ENCODE measurements around the gene GAREM1. TPM values are rescaled to one million over a fixed set of nuclear protein-coding genes. Genes with fewer than 3 reads are reported as not detected.

The GAREM1 gene
- total RNA-seq, 1 experiment from 2014 or later: 11.1 TPM

DNA sequence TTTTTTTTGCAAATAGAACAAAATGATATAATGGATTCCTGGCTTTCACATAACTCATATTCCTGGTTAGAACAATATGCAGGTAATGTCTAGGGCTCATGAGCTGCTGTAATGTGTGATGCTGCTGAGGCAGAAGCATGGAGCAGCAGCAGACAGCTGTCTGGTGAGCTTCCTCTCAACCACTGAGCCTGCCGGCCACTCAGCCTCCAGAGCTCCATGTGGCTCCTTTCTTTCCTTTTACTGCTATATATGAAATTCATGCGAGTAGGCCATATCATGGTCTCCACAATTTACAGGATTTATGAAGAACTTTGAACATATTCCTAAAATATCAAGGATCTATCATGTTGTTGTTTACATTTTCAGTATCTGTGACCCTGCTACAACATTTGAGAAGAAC lies 159.9 kb downstream of the GAREM1 start (continued):
- TF ChIP-seq ZBTB33 (IDR thresholded peaks at IDR 0.05; ENCODE audit: extremely low read depth, insufficient replicate concordance, low read length) (no peak), ZFX (IDR thresholded peaks at IDR 0.05) (no peak), EZH2phosphoT487 (IDR thresholded peaks at IDR 0.05; ENCODE audit: borderline replicate concordance) (no peak), YY1 (IDR thresholded peaks at IDR 0.05; ENCODE audit: extremely low read depth, insufficient replicate concordance, low read depth, low read length) (no peak)
- TF ChIP-seq, protein P1, sequence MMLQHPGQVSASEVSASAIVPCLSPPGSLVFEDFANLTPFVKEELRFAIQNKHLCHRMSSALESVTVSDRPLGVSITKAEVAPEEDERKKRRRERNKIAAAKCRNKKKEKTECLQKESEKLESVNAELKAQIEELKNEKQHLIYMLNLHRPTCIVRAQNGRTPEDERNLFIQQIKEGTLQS (IDR thresholded peaks at IDR 0.05): no peak

DNA sequence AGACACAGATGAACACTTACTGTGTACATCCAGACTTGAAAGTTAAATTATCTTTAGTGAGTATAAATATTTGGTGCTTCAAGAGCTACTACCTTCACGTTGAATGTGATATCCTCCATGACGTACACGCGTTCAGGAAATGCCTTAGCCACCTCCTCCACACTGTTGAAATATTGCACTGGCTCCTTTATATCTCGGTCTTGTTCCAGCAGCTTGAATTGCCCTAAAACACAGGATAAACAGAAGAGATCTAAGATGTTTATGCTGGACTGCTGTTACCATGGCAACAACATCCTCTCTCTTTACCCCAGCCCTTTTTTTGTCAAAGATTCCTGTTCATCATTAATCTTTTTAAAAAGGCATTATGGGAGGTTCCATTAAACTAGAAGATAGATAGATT lies 160.6 kb downstream of the GAREM1 start:
- no peak overlapping the region for H3K4me3 ChIP-seq (replicated peaks in 1 of 2; ENCODE audit: low read depth in 1 of 2, low read length in 2 of 2)
- ChIA-PET CTCF (interaction anchor here (0.9 kb wide), 1 partner anchor 21 kb away, joined by 3 read pairs; no protein-coding TSS in a partner anchor), RAD21 (ENCODE audit: low non-redundant PET in 1 of 2, low total read pairs in 2 of 2, uncharacterized antibody in 2 of 2, unreplicated experiment in 2 of 2) (no interaction called here), POLR2A (no interaction called here)
- intact Hi-C loops (cut with micrococcal nuclease): no loop called here
- no peaks in the 10 kb centered on the region for H4K20me1 ChIP-seq (ENCODE audit: insufficient read depth)
- peaks cover 8 to 13% of the 10 kb centered on the region in 2 experiments for H3K4me1 ChIP-seq (ENCODE audit: control insufficient read depth in 1 of 2, insufficient read depth in 2 of 2, low read length in 2 of 2)
- no peak overlapping the region for H2AFZ ChIP-seq (ENCODE audit: low read depth, low read length, poor library complexity, severe bottlenecking)
- H3K36me3 ChIP-seq (ENCODE audit: control insufficient read depth in 1 of 2, insufficient read depth in 2 of 2, low read length in 2 of 2): no peaks in the 10 kb centered on the region
- no peak overlapping the region for H3K9ac ChIP-seq (ENCODE audit: low read length)
- H3K4me2 ChIP-seq (ENCODE audit: low read length): no peak overlapping the region
- H3K9me2 ChIP-seq (ENCODE audit: insufficient read depth): 0 out of 2 replicates have a peak, but pooled peaks cover 3% of the 10 kb centered on the region
- H3K9me3 ChIP-seq (ENCODE audit: control insufficient read depth in 1 of 2, insufficient read depth in 1 of 2, low read depth in 1 of 2, low read length in 2 of 2): no peaks in the 10 kb centered on the region
- H3K27ac ChIP-seq (ENCODE audit: low read depth, low read length): no peak overlapping the region
- no TSS peak for BruUV-seq (replicated peaks)
- DNase-seq (ENCODE audit: low read depth, low spot score) (no peak), ATAC-seq (no peak)
- no peaks in the 10 kb centered on the region for H3K27me3 ChIP-seq (ENCODE audit: insufficient read depth, low read length)
- no peaks in the 10 kb centered on the region for H3K79me2 ChIP-seq (ENCODE audit: insufficient read depth, low read length)
- TF ChIP-seq ZFX (IDR thresholded peaks at IDR 0.05) (no peak), FOSL1 (IDR thresholded peaks at IDR 0.05; ENCODE audit: low read depth) (no peak), ZNF274 (IDR thresholded peaks at IDR 0.05; ENCODE audit: low read depth, low read length) (no peak), MAX (IDR thresholded peaks at IDR 0.05) (no peak), CBX3 (IDR thresholded peaks at IDR 0.05; ENCODE audit: low read depth) (no peak), RAD21 (IDR thresholded peaks at IDR 0.05; ENCODE audit: low read depth) (no peak), ZBTB33 (IDR thresholded peaks at IDR 0.05; ENCODE audit: extremely low read depth, insufficient replicate concordance, low read length) (no peak), SRF (IDR thresholded peaks at IDR 0.05; ENCODE audit: low read depth) (no peak), EZH2 (IDR thresholded peaks at IDR 0.05) (no peak), SIN3A (IDR thresholded peaks at IDR 0.05; ENCODE audit: low read depth) (no peak), YY1 (IDR thresholded peaks at IDR 0.05; ENCODE audit: extremely low read depth, insufficient replicate concordance, low read depth, low read length) (no peak), JUND (IDR thresholded peaks at IDR 0.05) (no peak), REST (IDR thresholded peaks at IDR 0.05; ENCODE audit: low read depth) (no peak), ELF1 (IDR thresholded peaks at IDR 0.05; ENCODE audit: borderline replicate concordance, low read depth) (no peak), SP1 (IDR thresholded peaks at IDR 0.05; ENCODE audit: low read depth) (no peak), EZH2phosphoT487 (IDR thresholded peaks at IDR 0.05; ENCODE audit: borderline replicate concordance) (no peak), EGR1 (IDR thresholded peaks at IDR 0.05; ENCODE audit: low read depth) (no peak)
- TF ChIP-seq, protein P1 (IDR thresholded peaks at IDR 0.05): no peak

All from HCT116 (cell line).